GM18508 (cell line): ENCODE data around the gene SATB1.
"Not testable (repeated sequence)": the region's sequence is repeated elsewhere in the genome, so short reads cannot be mapped to it uniquely, and the experiment has no call there.

Source experiments
- ATAC-seq: cut with Tn5 transposase; IDR thresholded peaks from one replicate; pipeline ENCODE4 v1.9.1; 2021; ENCODE audit warnings: moderate number of reproducible peaks; ENCODE audit not compliant: insufficient read depth, unreplicated experiment

Gene SATB1

GRCh38 chr3:18424729-18425640, at the start of gene SATB1:
Gene SATB1 (minus strand): TSS chr3:18425339. CDS start chr3:18420967, 4,372 bp downstream.
- ATAC-seq, result no peak

- ATAC-seq, result no peak
These were observed 49.1 kb upstream of the SATB1 start for GRCh38 chr3:18474202-18474601.

GRCh38 chr3:18469775-18470174, 44.6 kb upstream of the SATB1 start:
- ATAC-seq, result no peak

DNA sequence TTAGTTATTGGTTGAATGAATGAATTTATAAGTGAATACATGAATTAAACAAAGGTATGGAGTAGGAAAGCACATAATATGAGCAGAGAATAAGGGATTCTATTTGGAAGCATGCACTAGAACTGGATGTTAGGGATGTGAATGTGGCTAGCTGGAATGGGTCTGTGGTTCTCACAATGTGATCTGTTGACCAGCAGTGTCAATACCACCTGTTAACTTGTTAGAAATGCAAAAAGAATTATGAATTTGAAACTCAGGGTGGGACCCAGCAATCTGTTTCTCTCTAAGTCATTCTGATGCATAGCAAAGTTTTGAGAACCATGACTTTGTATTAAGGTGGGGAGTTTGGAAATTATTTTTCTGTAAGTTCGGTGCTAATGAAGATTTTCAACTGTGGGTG, 41.0 kb upstream of the SATB1 start:
- ATAC-seq, result no peak

DNA sequence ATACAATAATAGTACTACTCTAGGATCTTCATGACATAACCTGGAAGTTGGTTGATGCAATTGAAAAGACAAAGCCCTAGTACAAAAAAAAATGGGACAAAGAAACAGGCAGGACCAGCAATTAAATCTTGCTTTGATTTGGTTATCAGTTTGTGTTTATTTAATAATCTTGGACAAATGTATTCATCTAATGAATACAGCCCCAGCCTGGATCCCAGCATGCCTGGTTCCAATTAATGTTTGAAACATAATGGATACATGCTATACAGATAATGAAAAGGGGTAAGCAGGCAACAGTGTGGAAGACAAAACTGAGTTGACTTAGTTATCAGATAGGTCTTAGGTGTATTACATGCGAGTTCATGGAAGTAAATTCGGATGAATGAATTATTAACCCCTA, 29.6 kb upstream of the SATB1 start:
- no peak for ATAC-seq

DNA sequence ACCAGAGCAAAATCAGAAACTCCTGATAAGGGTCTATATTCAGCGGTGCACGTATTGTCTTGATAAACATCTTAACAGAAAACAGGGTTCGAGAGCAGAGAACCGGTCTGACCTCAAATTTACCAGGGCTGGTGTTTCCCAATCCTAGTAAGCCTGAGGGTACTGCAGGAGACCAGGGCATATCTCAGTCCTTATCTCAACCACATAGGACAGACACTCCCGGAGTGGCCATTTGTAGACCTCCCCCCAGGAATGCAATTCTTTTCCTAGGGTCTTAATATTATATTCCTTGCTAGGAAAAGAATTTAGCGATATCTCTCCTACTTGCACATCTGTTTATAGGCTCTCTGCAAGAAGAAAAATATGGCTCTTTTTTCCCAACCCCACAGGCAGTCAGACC, 24.5 kb upstream of the SATB1 start:
- ATAC-seq, result not testable (repeated sequence)

- ATAC-seq, result no peak
These were observed 22.6 kb upstream of the SATB1 start for GRCh38 chr3:18447720-18448119.

GRCh38 chr3:18446149-18446825, 21.1 kb upstream of the SATB1 start:
- ATAC-seq, result no peak

- ATAC-seq, result no peak
These were observed 20.4 kb upstream of the SATB1 start for GRCh38 chr3:18445401-18446148.

- ATAC-seq, result no peak
These were observed 19.7 kb upstream of the SATB1 start for GRCh38 chr3:18444595-18445400.

DNA sequence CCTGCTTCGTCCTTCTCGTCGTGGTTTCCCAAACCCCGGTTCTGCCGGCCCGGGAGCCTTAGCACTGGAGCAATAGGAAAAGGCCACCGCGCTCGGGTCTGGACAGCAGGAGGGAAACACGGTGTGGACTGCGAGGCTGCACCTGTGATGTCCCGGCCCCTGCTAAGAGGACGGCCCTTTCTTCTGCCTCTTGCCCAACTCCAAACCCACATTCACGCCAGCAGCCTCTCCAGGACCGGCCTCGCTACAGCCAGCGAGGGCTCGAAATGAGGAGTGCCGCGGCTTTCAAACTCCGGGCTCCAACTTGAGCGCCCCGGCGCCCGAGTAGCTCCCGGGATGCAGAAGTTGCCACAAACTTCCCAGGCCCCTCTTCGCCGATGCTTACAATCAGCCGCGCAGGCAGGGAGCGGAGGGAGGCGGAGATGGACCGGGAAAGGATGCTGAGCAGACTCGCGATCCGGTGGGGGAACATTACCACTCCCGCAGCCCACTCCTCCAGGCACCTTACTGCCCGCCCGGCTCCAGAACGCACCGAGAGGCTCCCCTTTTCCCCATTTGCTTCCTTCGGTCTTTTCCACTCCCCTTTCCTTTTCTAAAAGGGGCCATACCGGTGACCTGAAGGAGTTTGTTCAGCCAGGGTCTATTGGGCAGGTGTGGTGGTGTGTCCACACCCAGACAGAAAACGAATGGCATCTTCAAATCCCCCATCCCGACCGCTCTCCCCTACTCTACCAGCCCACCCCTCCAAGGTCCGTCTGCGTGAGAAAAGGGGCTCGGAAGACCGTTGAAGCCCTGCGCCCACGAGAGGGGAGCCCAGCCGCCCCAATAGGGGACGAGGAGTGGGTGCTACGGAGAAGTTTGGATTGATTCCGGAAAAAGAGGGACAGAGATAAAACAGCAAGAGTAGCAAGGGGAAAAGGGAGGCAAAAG, 18.8 kb upstream of the SATB1 start:
- no peak for ATAC-seq

DNA sequence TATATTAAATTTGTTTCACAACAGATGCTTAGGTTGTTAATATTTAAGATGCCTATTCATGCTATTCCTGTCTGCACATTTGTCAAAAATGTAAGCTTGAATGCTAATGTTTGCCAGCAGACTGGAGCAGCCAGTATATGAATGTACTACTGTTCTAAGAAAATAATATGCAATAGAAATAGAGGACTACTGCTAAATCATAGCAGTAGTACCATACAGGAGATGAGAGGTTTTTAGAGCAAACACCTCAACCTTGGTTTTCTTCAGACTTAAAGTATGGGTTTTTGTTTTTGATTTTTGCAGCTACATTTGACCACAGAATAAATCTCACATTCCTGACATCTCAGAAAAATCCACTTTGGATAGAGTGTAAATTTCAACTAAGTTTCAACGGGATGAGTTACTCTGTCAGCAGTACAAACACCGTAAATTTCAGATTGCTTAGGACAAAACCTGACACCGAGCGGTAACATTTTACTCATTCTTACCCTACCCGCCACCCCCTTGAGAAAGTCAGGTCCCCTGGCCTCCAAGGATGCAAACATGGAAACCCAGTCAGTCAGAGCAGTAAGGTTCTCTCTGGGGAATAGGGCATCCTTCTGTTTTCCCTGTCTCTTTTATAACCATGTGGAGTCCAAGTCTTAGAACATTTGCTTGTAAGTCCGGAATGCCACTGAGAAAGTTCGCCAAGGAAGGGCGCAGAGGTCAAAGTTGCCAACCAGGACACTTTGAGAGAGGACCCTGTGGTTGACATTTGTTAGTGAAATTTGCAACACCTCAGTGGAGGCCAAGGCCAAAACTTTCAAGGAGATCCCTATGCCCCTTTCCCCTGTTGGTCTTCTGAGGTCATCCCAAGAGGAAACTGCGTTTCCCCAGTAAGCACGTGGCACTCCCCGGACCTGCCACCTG, 17.9 kb upstream of the SATB1 start:
- ATAC-seq, result no peak

DNA sequence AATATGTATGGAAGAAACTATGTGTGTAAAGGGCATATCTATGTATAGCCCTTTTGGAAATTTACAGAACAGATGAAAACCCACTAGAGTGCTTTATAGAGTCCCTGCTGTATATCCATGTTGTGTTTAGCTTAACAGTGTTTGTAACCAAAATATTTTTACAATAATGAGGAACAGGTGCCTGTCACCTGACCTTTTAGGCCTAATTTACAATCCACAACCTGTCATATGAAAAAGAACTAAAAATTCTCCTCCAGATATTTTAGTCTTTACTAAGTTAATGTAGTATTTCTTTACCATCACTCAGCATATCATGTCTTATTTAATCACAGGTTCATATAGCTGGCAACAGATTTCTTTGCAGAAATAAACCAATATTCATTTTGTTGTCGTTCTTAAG, 16.4 kb upstream of the SATB1 start:
- ATAC-seq, result no peak

DNA sequence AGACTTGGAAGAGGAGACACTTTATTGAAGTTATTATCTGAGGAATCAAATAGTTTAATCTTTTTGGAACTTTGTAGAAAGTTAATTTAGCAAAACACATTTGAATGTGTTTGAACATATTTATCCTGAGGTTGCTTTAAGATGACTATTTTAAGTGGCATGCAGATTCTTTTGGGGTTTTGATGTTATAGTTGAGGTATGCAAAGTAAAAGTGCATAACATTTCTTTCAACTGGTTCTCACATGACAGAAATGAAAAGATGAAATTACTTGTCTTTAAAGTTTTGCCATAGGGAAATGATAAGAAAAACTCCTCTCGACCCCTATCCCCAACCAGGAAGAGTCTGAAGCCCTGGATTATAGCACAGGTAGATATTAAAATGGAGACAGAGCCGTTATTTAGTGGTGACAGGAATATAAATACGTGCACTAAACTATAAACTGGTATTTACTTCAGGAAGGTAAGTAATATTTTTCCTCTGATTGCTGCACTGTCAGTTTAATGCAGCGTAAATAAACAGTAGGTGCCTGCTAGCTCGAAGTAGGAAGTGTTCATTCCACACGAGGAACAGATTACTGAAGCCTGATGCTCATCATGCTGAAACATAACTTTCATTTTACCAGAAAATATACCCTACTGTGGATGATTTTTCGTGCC, 15.1 kb upstream of the SATB1 start:
- ATAC-seq, result no peak

GRCh38 chr3:18439281-18439680, 14.1 kb upstream of the SATB1 start:
- no peak for ATAC-seq

- no peak for ATAC-seq
These were observed 13.4 kb upstream of the SATB1 start for GRCh38 chr3:18438586-18438985.

- ATAC-seq, result no peak
These were observed 11.1 kb upstream of the SATB1 start for GRCh38 chr3:18436213-18436612.

- no peak for ATAC-seq
These were observed 9.6 kb upstream of the SATB1 start for GRCh38 chr3:18434711-18435110.
